HepG2 (cell line): ENCODE data around the gene SCYL1. TPM values are rescaled to one million over a fixed set of nuclear protein-coding genes. Genes with fewer than 3 reads are reported as not detected.

Source experiments
- AGO1 ChIP-seq: fragments of 200-400 bp; formaldehyde crosslinking; IDR thresholded peaks from 2 replicates; pipeline ENCODE4 v1.6.1; 2017; ENCODE audit warnings: mild to moderate bottlenecking, low read depth, low read length, moderate library complexity; ENCODE audit not compliant: poor library complexity, severe bottlenecking
- KDM2A ChIP-seq: sonication (generic); formaldehyde crosslinking; IDR thresholded peaks from 2 replicates; pipeline ENCODE4 v1.4.0; 2020; ENCODE audit warnings: low read depth, missing genetic modification reagents, borderline replicate concordance
- MED13 ChIP-seq: sonication (generic); formaldehyde crosslinking; IDR thresholded peaks from 2 replicates; pipeline ENCODE4 v1.5.0; 2020; ENCODE audit warnings: missing genetic modification reagents
- MIXL1 ChIP-seq: IDR thresholded peaks from 2 replicates; pipeline ENCODE4 v1.6.1; 2016
- NBN ChIP-seq: fragments of 450-650 bp; conservative IDR thresholded peaks from 2 replicates; pipeline ENCODE4 v1.6.1; 2017
- NFATC3 ChIP-seq: sonication (generic); formaldehyde crosslinking; IDR thresholded peaks from 2 replicates; pipeline ENCODE4 v1.5.1; 2020; ENCODE audit warnings: mild to moderate bottlenecking, missing genetic modification reagents
- NFE2L1 ChIP-seq: sonication (generic); formaldehyde crosslinking; IDR thresholded peaks from 2 replicates; pipeline ENCODE4 v1.4.0; 2020; ENCODE audit warnings: missing genetic modification reagents, mild to moderate bottlenecking, borderline replicate concordance
- NFYB ChIP-seq: sonication (generic); formaldehyde crosslinking; IDR thresholded peaks from 2 replicates; pipeline ENCODE4 v1.4.0; 2020; ENCODE audit warnings: missing genetic modification reagents
- SMAD1 ChIP-seq: sonication (generic); formaldehyde crosslinking; IDR thresholded peaks from 2 replicates; pipeline ENCODE4 v1.4.0; 2020; ENCODE audit warnings: missing genetic modification reagents, low read depth, mild to moderate bottlenecking, borderline replicate concordance
- TAF15 ChIP-seq: fragments of 200-400 bp; formaldehyde crosslinking; IDR thresholded peaks from one replicate; pipeline ENCODE4 v1.6.1; 2018; ENCODE audit warnings: mild to moderate bottlenecking, low read depth, low read length; ENCODE audit not compliant: poor library complexity, severe bottlenecking
- YEATS2 ChIP-seq: sonication (generic); formaldehyde crosslinking; IDR thresholded peaks from 2 replicates; pipeline ENCODE4 v1.4.0; 2020; ENCODE audit warnings: missing genetic modification reagents, borderline replicate concordance
- YY1 ChIP-seq: IDR thresholded peaks from 2 replicates; pipeline ENCODE4 v1.6.1; 2011; ENCODE audit warnings: low read length, low read depth, moderate library complexity, mild to moderate bottlenecking; ENCODE audit not compliant: insufficient read depth, insufficient replicate concordance
- ZBTB49 ChIP-seq: sonication (generic); formaldehyde crosslinking; IDR thresholded peaks from 2 replicates; pipeline ENCODE4 v1.4.0; 2020; ENCODE audit warnings: missing genetic modification reagents, borderline replicate concordance
- ZBTB7B ChIP-seq: sonication (generic); formaldehyde crosslinking; IDR thresholded peaks from 2 replicates; pipeline ENCODE4 v1.4.0; 2020; ENCODE audit warnings: missing genetic modification reagents
- ZFX ChIP-seq: sonication (generic); formaldehyde crosslinking; IDR thresholded peaks from 2 replicates; pipeline ENCODE4 v1.4.0; 2020; ENCODE audit warnings: mild to moderate bottlenecking, low read depth, missing genetic modification reagents, moderate library complexity
- ZNF20 ChIP-seq: sonication (generic); formaldehyde crosslinking; IDR thresholded peaks from 2 replicates; pipeline ENCODE4 v1.4.0; 2020; ENCODE audit warnings: mild to moderate bottlenecking, moderate library complexity, missing genetic modification reagents
- ZNF207 ChIP-seq: fragments of 450-650 bp; IDR thresholded peaks from 2 replicates; pipeline ENCODE4 v1.6.1; 2016; ENCODE audit warnings: antibody characterized with exemption, borderline replicate concordance
- ZNF670 ChIP-seq: sonication (generic); formaldehyde crosslinking; IDR thresholded peaks from 2 replicates; pipeline ENCODE4 v1.8.0; 2022; ENCODE audit warnings: mild to moderate bottlenecking, missing genetic modification reagents, borderline replicate concordance
- ZNF687 ChIP-seq: sonication (generic); formaldehyde crosslinking; IDR thresholded peaks from 2 replicates; pipeline ENCODE4 v1.5.1; 2020; ENCODE audit warnings: mild to moderate bottlenecking, missing genetic modification reagents, moderate library complexity
- ZNF770 ChIP-seq: sonication (generic); formaldehyde crosslinking; IDR thresholded peaks from 2 replicates; pipeline ENCODE4 v1.5.0; 2020; ENCODE audit warnings: mild to moderate bottlenecking, missing genetic modification reagents
- polyA plus RNA-seq, 8 experiments: library from polyadenylated mRNA; depleted of rRNA in 3 of 8; stranded (reverse) in 7 of 8; unstranded in 1 of 8; fragments of >200 nt; fragmentation: Illumina TruSeq in 4 of 8; extraction: Trizol in 4 of 8; gene quantifications; 2 replicates each; pipeline versions ENCODE4 v1.2.1 to v1.2.3, GENCODE V29; 2011 to 2016; ENCODE audit warnings: low read depth in 4 of 8, missing spikeins in 1 of 8, mixed read lengths in 1 of 8; ENCODE audit not compliant: insufficient read depth in 1 of 8
- total RNA-seq, 5 experiments: library from RNA; depleted of rRNA; stranded (reverse); fragments of >200 nt; fragmentation: Illumina TruSeq; extraction: Trizol; gene quantifications; 2 replicates each; pipeline ENCODE4 v1.2.3, GENCODE V29; 2016; ENCODE audit warnings: low read depth in 1 of 5

Gene SCYL1
- total and polyA plus RNA-seq, 2 of the 13 experiments (the other 11 are each of a cell fraction or from before 2014, with no cell fraction given), result 65.9 to 103 TPM

- TF ChIP-seq ZBTB49 (CRISPR knock-in tag), result no peak
- TF ChIP-seq MED13 (CRISPR knock-in tag), result no peak
- peak; percentile 96 for TF ChIP-seq ZNF770
- no peak for TF ChIP-seq ZNF687 (CRISPR knock-in tag)
- TF ChIP-seq NBN, result no peak
- TF ChIP-seq SMAD1 (CRISPR knock-in tag), result no peak
- no peak for TF ChIP-seq ZNF670
- TF ChIP-seq ZBTB7B (CRISPR knock-in tag), result no peak
- no peak for TF ChIP-seq AGO1
- TF ChIP-seq ZNF207, result no peak
- TF ChIP-seq ZFX (CRISPR knock-in tag), result no peak
- TF ChIP-seq NFATC3 (CRISPR knock-in tag), result no peak
- TF ChIP-seq MIXL1 (CRISPR knock-in tag), result no peak
- TF ChIP-seq ZNF20 (CRISPR knock-in tag), result no peak
- no peak for TF ChIP-seq NFE2L1 (CRISPR knock-in tag)
- TF ChIP-seq KDM2A (CRISPR knock-in tag), result peak; percentile 1; the same call in 1 of the 2 replicates
- TF ChIP-seq NFYB (CRISPR knock-in tag), result no peak
- TF ChIP-seq YY1, result no peak
- TF ChIP-seq TAF15, result no peak
- no peak for TF ChIP-seq YEATS2 (CRISPR knock-in tag)
Measured at GRCh38 chr11:65559951-65560537, 35.2 kb downstream of the SCYL1 start (continued).
